Astrocyte (in vitro differentiated cells and primary cell): ENCODE data around the gene FAAH2.

ENCODE experiments used
- EZH2 ChIP-seq: IDR thresholded peaks from 2 replicates; pipeline ENCODE4 v1.6.1; 2012; ENCODE audit warnings: mild to moderate bottlenecking, low read length, inconsistent platforms; ENCODE audit not compliant: insufficient read depth
- TF ChIP-seq, protein P1 (sequence below): IDR thresholded peaks from 2 replicates; pipeline ENCODE4 v1.5.1; 2011; ENCODE audit warnings: low read depth, mild to moderate bottlenecking, inconsistent platforms, low read length, moderate library complexity; ENCODE audit not compliant: insufficient read depth

DNA sequence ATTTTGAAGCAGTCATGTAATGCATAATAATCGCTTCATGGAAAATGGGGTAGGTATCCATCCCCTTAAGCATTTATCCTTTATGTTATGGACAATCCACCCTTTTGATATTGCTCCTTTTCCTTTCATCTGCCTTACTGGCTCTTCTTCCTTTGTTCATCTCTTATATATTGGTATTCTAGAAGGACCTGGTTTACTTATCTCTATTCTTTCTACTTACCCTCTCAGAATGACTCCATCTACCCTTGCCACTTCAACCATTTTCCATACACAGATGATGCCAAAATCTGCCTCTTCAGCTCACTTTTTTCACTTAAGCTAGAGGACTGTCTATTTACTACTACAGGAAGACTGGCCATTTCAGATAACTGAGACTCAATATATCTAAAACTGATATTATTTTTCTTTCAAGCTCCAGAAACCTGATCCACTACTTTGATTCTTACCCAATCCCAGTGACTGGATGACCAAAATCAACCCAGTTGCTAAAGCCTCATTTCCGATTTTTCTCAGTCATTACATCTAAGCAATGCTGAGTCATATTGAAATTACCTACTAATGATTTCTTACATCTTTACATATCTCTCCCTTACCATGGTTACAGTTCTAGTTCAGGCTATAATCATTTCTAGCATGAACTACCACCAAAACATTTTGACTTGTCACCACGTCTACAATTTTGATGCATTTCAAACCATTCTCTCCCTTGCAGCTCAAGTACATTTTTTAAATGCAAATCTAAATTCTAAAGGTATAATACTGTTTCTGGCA is 93.7 kb downstream of the FAAH2 start:
- TF ChIP-seq, protein P1, sequence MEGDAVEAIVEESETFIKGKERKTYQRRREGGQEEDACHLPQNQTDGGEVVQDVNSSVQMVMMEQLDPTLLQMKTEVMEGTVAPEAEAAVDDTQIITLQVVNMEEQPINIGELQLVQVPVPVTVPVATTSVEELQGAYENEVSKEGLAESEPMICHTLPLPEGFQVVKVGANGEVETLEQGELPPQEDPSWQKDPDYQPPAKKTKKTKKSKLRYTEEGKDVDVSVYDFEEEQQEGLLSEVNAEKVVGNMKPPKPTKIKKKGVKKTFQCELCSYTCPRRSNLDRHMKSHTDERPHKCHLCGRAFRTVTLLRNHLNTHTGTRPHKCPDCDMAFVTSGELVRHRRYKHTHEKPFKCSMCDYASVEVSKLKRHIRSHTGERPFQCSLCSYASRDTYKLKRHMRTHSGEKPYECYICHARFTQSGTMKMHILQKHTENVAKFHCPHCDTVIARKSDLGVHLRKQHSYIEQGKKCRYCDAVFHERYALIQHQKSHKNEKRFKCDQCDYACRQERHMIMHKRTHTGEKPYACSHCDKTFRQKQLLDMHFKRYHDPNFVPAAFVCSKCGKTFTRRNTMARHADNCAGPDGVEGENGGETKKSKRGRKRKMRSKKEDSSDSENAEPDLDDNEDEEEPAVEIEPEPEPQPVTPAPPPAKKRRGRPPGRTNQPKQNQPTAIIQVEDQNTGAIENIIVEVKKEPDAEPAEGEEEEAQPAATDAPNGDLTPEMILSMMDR = no peak
- TF ChIP-seq EZH2 = no peak
